ENCODE data around the gene AASDH. TPM values are rescaled to one million over a fixed set of nuclear protein-coding genes. Genes with fewer than 3 reads are reported as not detected.
"Not testable (repeated sequence)": the region's sequence is repeated elsewhere in the genome, so short reads cannot be mapped to it uniquely, and the experiment has no call there.

The AASDH gene
- total RNA-seq, 4 donors from 2014 or later, result 8.1 to 10.5 (median 9.0) TPM

DNA sequence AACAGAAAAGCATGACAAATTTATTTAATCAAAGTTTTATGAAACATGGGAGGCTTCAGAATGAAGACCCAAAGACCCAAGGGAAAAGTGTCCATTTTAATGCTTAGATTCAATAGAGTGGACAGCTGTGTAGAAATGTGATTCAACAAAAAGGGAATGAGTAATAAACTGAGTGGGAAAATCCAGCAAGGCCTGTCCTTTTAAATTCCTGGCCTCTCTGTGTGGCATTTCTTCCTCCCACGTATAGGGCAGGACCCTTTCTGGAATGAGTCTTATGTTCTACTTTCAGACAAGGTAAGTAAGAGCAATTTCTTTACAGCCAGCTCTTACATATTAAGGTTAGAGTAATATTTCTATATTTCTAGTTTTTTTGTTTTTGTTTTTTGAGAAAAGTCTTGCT is 14.5 kb downstream of the AASDH start:
- TF ChIP-seq CTCF (IDR thresholded peaks at IDR 0.05), result no peak
- no peak overlapping the region for H3K4me3 ChIP-seq (ENCODE audit: low read depth, poor library complexity, severe bottlenecking)
- WGBS, 2 donors, result 0% methylated on average over 1 of the region's 1 CpG
- DNase-seq (ENCODE audit: low spot score in 2 of 2), result no peak
- intact Hi-C loops (cut with DNase I; ENCODE audit: low total_unique reads), result no loop called here

DNA sequence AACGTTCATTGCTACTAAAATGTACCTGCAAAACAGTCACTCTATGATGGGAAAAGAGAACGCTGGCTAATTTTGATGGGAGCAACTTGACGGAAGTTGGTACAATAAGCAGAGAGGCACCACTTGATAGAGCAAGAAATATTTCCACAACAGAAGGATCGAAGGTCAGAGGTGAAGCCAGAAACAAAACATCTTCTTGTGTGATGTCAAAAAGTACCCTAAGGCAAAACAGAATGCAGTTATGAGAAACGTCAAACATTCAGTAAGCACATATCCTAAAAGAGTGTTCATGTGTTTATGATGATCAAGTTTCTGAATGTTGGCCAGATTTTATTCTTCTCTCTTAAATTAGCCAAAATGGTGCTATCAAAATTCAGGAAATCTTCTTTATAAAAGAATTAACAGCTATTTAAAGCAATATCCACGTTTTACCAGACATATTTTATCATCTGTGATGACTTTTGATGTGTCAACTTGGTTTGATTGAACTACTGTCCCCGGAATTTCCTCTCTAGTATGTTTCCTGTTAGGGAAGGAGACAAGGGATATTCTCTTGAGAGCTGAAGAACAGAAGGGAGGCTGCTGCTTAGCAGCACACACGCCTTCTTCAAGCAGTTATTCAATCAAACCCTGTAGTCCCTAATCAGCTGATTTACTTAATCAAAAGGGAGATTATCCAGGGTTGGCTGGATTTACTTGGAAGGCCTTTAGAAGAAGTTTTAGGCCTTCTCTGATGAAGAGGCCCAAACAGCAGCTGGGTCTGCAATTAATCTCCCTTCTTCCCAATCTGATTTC is 15.7 kb downstream of the AASDH start:
- WGBS, 2 donors, result 56 to 66% methylated on average over 8 of the region's 8 CpGs
- no peak overlapping the region for H3K4me3 ChIP-seq (ENCODE audit: low read depth, poor library complexity, severe bottlenecking)
- no peak for TF ChIP-seq CTCF (IDR thresholded peaks at IDR 0.05)
- TF ChIP-seq POLR2A (IDR thresholded peaks at IDR 0.05), result no peak
- no peak for DNase-seq (ENCODE audit: low spot score in 2 of 2)
- intact Hi-C loops (cut with DNase I; ENCODE audit: low total_unique reads), result no loop called here

DNA sequence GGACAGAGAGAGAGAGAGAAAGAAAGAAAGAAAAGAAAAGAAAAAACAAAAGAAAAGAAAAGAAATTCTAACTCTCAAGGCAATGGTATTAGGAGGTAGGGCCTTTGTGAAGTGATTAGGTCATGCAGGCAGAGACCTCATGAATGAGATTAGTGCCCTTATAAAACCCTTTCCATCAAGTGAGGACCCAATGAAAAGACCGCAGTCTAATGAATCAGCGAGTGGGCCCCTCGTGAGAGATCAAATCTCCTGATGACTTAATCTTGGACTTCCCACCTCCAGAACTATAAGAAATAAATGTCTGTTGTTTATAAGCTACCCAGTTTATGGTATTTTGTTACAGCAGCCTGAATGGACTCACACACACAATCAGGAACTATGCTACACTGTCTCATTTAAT is 16.9 kb downstream of the AASDH start:
- 92 to 99% methylated on average over 3 of the region's 3 CpGs for WGBS, 2 donors
- H3K4me3 ChIP-seq (ENCODE audit: low read depth, poor library complexity, severe bottlenecking), result no peak overlapping the region
- TF ChIP-seq POLR2A (IDR thresholded peaks at IDR 0.05) (no peak), CTCF (IDR thresholded peaks at IDR 0.05) (no peak)
- intact Hi-C loops (cut with DNase I; ENCODE audit: low total_unique reads), result no loop called here
- no peak for DNase-seq (ENCODE audit: low spot score in 2 of 2)

DNA sequence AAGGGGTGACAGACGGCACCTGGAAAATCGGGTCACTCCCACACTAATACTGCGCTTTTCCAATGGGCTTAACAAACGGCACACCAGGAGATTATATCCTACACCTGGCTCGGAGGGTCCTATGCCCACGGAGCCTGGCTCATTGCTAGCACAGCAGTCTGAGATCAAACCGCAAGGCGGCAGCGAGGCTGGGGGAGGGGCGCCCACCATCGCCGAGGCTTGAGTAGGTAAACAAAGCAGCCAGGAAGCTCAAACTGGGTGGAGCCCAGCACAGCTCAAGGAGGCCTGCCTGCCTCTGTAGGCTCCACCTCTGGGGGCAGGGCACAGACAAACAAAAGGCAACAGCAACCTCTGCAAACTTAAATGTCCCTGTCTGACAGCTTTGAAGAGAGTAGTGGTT is 24.3 kb downstream of the AASDH start:
- intact Hi-C loops (cut with DNase I; ENCODE audit: low total_unique reads); H3K4me3 ChIP-seq (ENCODE audit: low read depth, poor library complexity, severe bottlenecking); DNase-seq (ENCODE audit: low spot score in 2 of 2): not testable (repeated sequence)
- WGBS, 2 donors, result 98 to 100% methylated on average over 12 of the region's 12 CpGs

- no peak for TF ChIP-seq POLR2A (IDR thresholded peaks at IDR 0.05)
- intact Hi-C loops (cut with DNase I; ENCODE audit: low total_unique reads), result no loop called here
- H3K4me3 ChIP-seq (ENCODE audit: low read depth, poor library complexity, severe bottlenecking), result no peak overlapping the region
- DNase-seq (ENCODE audit: low spot score in 2 of 2), result no peak
Measured at GRCh38 chr4:56360071-56360470, 27.2 kb downstream of the AASDH start.

GRCh38 chr4:56356650-56357049 is 30.6 kb downstream of the AASDH start:
- TF ChIP-seq CTCF (IDR thresholded peaks at IDR 0.05) (no peak), POLR2A (IDR thresholded peaks at IDR 0.05) (no peak)
- intact Hi-C loops (cut with DNase I; ENCODE audit: low total_unique reads), result no loop called here
- no peak for DNase-seq (ENCODE audit: low spot score in 2 of 2)
- WGBS, 2 donors, result 97% methylated on average over 9 of the region's 9 CpGs
- H3K4me3 ChIP-seq (ENCODE audit: low read depth, poor library complexity, severe bottlenecking), result no peak overlapping the region

GRCh38 chr4:56348576-56348975 is 38.7 kb downstream of the AASDH start:
- no peak overlapping the region for H3K4me3 ChIP-seq (ENCODE audit: low read depth, poor library complexity, severe bottlenecking)
- no peak for DNase-seq (ENCODE audit: low spot score in 2 of 2)
- TF ChIP-seq POLR2A (IDR thresholded peaks at IDR 0.05), result no peak
- intact Hi-C loops (cut with DNase I; ENCODE audit: low total_unique reads), result no loop called here
- 91 to 98% methylated on average over 3 of the region's 3 CpGs for WGBS, 2 donors
